A549 (cell line): Measurements from ENCODE around the gene DST.

ENCODE experiments used
- BHLHE40 ChIP-seq: IDR thresholded peaks from 2 replicates; pipeline ENCODE4 v1.6.1; 2012; ENCODE audit warnings: low read depth, low read length, inconsistent platforms
- CEBPB ChIP-seq, 2 experiments: fragments of >200 bp in 1 of 2; sonication (Bioruptor Twin) in 1 of 2; formaldehyde crosslinking in 1 of 2; IDR thresholded peaks; 2 replicates each; pipeline ENCODE4 v1.6.1; 2012 to 2016
- HOXA7 ChIP-seq: fragments of 250-450 bp; sonication (Bioruptor Pico); IDR thresholded peaks from 2 replicates; pipeline ENCODE4 v1.5.0; 2020; ENCODE audit warnings: mild to moderate bottlenecking, moderate library complexity
- TF ChIP-seq, protein P1 (sequence below): fragments of >200 bp; sonication (Bioruptor Twin); formaldehyde crosslinking; IDR thresholded peaks from 3 replicates; pipeline ENCODE4 v1.6.1; 2016
- TF ChIP-seq, protein P2 (sequence below): fragments of >200 bp; sonication (Bioruptor Twin); formaldehyde crosslinking; IDR thresholded peaks from 3 replicates; pipeline ENCODE4 v1.5.1; 2016
- TF ChIP-seq, protein P3 (sequence below): fragments of 450-650 bp; IDR thresholded peaks from 2 replicates; pipeline ENCODE4 v1.6.1; 2014; ENCODE audit warnings: antibody characterized with exemption

DNA sequence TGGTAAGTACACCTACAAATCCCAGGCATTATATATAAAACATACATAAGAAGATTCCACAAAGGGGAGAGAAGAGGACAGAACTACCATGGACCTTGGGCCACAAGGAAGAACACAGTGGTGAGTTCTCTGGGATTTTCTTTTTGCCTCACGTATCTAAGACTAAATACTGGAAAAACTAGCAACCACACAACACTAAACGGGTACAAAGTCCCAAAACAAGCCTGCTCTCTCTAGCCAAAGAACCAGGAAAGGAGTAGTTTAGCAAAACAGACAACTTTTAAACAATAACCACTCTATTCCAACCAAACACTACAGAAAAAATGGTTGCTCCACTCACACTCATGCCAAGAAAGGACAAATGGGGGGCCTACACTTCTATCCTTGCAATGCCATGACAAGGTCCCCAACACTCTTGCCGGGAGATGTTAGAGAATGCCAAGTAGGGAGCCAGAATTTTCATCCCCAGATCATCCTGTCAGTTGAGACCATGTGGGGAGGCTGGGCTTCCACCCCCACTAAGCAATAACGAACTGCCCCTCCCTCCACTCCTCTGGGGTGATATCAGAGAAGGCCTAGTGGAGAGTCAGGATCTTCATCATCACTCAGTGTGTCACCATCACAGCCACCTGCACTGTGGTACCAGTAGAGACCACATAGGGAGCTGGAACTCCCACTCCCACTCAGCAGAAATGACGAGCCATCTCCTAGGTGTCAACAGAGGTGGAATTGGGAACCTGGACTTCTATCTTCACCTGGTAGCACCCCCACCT is 123.5 kb downstream of the DST start:
- TF ChIP-seq HOXA7 (CRISPR knock-in tag) (no peak), BHLHE40 (no peak), CEBPB (IDR thresholded peaks at IDR 0.05) (no peak)
- TF ChIP-seq, protein P1, sequence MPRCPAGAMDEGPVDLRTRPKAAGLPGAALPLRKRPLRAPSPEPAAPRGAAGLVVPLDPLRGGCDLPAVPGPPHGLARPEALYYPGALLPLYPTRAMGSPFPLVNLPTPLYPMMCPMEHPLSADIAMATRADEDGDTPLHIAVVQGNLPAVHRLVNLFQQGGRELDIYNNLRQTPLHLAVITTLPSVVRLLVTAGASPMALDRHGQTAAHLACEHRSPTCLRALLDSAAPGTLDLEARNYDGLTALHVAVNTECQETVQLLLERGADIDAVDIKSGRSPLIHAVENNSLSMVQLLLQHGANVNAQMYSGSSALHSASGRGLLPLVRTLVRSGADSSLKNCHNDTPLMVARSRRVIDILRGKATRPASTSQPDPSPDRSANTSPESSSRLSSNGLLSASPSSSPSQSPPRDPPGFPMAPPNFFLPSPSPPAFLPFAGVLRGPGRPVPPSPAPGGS = no peak
- TF ChIP-seq, protein P2, sequence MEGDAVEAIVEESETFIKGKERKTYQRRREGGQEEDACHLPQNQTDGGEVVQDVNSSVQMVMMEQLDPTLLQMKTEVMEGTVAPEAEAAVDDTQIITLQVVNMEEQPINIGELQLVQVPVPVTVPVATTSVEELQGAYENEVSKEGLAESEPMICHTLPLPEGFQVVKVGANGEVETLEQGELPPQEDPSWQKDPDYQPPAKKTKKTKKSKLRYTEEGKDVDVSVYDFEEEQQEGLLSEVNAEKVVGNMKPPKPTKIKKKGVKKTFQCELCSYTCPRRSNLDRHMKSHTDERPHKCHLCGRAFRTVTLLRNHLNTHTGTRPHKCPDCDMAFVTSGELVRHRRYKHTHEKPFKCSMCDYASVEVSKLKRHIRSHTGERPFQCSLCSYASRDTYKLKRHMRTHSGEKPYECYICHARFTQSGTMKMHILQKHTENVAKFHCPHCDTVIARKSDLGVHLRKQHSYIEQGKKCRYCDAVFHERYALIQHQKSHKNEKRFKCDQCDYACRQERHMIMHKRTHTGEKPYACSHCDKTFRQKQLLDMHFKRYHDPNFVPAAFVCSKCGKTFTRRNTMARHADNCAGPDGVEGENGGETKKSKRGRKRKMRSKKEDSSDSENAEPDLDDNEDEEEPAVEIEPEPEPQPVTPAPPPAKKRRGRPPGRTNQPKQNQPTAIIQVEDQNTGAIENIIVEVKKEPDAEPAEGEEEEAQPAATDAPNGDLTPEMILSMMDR = no peak
- TF ChIP-seq, protein P3, sequence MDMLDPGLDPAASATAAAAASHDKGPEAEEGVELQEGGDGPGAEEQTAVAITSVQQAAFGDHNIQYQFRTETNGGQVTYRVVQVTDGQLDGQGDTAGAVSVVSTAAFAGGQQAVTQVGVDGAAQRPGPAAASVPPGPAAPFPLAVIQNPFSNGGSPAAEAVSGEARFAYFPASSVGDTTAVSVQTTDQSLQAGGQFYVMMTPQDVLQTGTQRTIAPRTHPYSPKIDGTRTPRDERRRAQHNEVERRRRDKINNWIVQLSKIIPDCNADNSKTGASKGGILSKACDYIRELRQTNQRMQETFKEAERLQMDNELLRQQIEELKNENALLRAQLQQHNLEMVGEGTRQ = no peak
